Chondrocyte (in vitro differentiated cells): ENCODE results near the gene MRPL58. TPM values are rescaled to one million over a fixed set of nuclear protein-coding genes. Genes with fewer than 3 reads are reported as not detected.

Experiments used
- DNase-seq: peaks from one replicate; pipeline ENCODE4 v3.0.0; 2021; ENCODE audit warnings: mixed read lengths, low spot score
- H3K27ac Mint-ChIP-seq: one replicate; pipeline ENCODE4 v1.8.0; 2021; ENCODE audit warnings: mild to moderate bottlenecking, moderate library complexity, mixed read lengths; ENCODE audit not compliant: unreplicated experiment
- H3K27me3 Mint-ChIP-seq: 2 replicates; pipeline ENCODE4 v1.8.0; 2021; ENCODE audit warnings: low read depth, mixed read lengths
- H3K36me3 Mint-ChIP-seq: 2 replicates; pipeline ENCODE4 v1.8.0; 2021; ENCODE audit warnings: low read depth, mixed read lengths
- H3K4me1 Mint-ChIP-seq: 2 replicates; pipeline ENCODE4 v1.8.0; 2021; ENCODE audit warnings: low read depth, mild to moderate bottlenecking, mixed read lengths
- H3K4me3 Mint-ChIP-seq: one replicate; pipeline ENCODE4 v1.8.0; 2021; ENCODE audit warnings: mild to moderate bottlenecking, moderate library complexity, mixed read lengths; ENCODE audit not compliant: unreplicated experiment
- H3K9me3 Mint-ChIP-seq: 2 replicates; pipeline ENCODE4 v1.8.0; 2021; ENCODE audit warnings: low read depth, mixed read lengths
- total RNA-seq: library from RNA; stranded (reverse); gene quantifications from 3 replicates; pipeline ENCODE4 v1.2.1, GENCODE V29; 2021
- TF ChIP-seq, protein P1 (sequence below): fragments of 200-600 bp; sonication (generic); IDR thresholded peaks from 2 replicates; pipeline ENCODE4 v1.5.0; 2021; ENCODE audit warnings: antibody characterized with exemption, mild to moderate bottlenecking, moderate library complexity

Gene MRPL58
- total RNA-seq, 1 donor from 2014 or later = 18.9 TPM

DNA sequence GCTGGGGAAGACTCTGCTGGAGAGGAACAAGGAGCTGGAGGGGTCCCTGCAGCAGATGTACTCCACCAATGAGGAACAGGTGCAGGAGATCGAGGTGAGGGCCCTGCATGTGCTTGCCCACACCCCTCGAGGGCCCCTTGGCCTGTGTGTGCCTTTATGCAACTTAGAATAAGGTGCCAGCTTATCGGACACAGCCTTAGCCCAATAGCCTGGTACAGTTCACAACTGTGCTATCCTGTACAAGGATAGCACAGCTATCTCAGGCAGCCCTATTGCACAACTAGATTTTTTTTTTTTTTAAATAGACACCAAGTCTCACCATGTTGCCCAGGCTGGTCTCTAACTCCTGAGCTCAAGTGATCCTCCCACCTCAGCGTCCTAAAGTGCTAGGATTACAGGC is 12.9 kb upstream of the MRPL58 start:
- no peaks in the 10 kb centered on the region for H3K27me3 Mint-ChIP-seq
- TF ChIP-seq, protein P1, sequence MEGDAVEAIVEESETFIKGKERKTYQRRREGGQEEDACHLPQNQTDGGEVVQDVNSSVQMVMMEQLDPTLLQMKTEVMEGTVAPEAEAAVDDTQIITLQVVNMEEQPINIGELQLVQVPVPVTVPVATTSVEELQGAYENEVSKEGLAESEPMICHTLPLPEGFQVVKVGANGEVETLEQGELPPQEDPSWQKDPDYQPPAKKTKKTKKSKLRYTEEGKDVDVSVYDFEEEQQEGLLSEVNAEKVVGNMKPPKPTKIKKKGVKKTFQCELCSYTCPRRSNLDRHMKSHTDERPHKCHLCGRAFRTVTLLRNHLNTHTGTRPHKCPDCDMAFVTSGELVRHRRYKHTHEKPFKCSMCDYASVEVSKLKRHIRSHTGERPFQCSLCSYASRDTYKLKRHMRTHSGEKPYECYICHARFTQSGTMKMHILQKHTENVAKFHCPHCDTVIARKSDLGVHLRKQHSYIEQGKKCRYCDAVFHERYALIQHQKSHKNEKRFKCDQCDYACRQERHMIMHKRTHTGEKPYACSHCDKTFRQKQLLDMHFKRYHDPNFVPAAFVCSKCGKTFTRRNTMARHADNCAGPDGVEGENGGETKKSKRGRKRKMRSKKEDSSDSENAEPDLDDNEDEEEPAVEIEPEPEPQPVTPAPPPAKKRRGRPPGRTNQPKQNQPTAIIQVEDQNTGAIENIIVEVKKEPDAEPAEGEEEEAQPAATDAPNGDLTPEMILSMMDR = no peak
- H3K9me3 Mint-ChIP-seq = no peaks in the 10 kb centered on the region
- no peak for DNase-seq
- H3K4me1 Mint-ChIP-seq = no peaks in the 10 kb centered on the region
- no peak overlapping the region for H3K4me3 Mint-ChIP-seq
- peaks cover 12% of the 10 kb centered on the region for H3K36me3 Mint-ChIP-seq
- no peak overlapping the region for H3K27ac Mint-ChIP-seq

DNA sequence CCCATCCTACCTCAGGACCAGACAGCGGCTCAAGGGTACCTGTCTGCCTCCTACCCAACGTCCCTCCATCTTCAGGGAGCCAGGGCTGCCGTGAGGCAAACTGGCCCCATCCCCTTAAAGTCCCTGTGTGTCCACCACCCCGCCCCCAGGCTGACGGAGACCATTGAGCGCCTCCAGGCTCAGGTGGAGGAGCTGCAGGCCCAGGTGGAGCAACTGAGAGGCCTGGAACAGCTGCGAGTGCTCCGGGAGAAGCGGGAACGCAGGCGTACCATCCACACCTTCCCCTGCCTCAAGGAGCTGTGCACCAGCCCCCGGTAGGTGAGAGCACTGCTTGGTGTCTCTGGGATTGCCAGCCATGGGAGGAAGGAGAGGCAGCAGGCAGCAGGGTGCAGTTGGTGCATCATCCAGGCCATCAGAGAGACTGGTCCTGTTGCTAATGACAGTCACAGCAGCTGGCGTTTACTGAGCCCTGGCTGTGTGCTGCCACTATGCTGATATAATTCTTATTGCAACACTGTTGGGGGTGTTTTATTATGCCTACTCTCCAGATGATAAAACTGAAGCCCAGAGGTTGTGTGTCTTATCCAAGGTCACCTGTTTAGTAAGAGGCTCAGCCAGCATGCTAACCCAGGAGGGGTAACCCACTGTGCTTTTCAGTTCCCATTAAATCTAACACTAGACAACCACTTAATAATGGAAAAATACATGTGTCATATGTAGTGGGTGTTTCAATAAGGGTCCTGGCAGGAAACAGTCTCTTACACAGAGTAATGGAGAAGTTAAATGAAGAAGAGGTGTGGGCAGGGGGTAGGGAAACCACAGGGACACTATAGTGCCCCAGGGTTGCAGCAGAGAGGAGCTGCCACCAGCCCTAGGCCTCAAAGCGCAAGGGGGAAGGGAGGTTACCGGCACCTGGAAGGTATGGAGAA is 10.3 kb upstream of the MRPL58 start:
- Mint-ChIP-seq H3K27ac (no peak overlapping the region), H3K9me3 (no peaks in the 10 kb centered on the region), H3K4me3 (no peak overlapping the region), H3K27me3 (no peaks in the 10 kb centered on the region), H3K4me1 (no peaks in the 10 kb centered on the region), H3K36me3 (peaks cover 14% of the 10 kb centered on the region)
- no peak for DNase-seq
- TF ChIP-seq, protein P1 = no peak

DNA sequence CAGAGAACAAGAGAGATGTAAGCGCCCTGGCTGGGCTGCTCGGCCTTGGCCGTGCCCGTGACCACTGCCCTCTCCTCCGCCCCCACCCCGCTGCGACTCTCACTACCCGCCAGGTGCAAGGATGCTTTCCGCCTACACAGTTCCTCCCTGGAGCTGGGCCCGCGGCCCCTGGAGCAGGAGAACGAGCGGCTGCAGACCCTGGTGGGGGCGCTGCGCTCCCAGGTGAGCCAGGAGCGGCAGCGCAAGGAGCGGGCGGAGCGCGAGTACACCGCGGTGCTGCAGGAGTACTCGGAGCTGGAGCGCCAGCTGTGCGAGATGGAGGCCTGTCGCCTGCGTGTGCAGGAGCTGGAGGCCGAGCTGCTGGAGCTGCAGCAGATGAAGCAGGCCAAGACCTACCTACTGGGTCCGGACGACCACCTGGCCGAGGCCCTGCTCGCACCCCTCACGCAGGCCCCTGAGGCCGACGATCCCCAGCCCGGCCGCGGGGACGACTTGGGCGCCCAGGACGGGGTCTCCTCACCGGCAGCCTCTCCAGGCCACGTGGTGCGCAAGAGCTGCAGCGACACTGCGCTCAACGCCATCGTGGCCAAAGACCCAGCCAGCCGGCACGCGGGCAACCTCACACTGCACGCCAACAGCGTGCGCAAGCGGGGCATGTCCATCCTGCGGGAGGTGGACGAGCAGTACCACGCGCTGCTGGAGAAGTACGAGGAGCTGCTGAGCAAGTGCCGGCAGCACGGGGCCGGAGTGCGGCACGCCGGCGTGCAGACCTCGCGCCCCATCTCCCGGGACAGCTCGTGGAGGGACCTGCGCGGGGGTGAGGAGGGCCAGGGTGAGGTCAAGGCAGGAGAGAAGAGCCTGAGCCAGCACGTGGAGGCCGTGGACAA is 9.2 kb upstream of the MRPL58 start:
- Mint-ChIP-seq H3K27me3 (no peaks in the 10 kb centered on the region), H3K36me3 (peaks cover 14% of the 10 kb centered on the region), H3K9me3 (no peaks in the 10 kb centered on the region), H3K4me3 (no peak overlapping the region), H3K27ac (no peak overlapping the region), H3K4me1 (no peaks in the 10 kb centered on the region)
- TF ChIP-seq, protein P1 = no peak
- DNase-seq = peak; percentile 92

DNA sequence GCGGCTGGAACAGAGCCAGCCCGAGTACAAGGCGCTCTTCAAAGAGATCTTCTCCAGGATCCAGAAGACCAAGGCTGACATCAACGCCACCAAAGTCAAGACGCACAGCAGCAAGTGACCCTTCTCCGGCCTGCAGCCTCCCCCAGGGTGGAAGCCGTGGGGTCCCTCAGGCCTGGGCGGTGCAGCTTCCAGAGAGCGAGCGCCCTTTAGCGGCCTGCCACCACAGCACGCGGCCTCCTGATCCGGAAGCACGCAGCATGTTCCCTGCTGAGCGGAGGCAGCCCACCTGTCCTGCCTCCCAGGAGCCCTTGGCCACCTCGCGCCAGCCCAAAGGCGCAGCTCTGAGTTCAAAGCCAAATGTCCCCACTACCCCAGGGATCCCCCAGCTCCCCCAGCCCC is 8.5 kb upstream of the MRPL58 start:
- DNase-seq = no peak
- Mint-ChIP-seq H3K36me3 (peaks cover 14% of the 10 kb centered on the region), H3K27me3 (no peaks in the 10 kb centered on the region), H3K4me1 (no peaks in the 10 kb centered on the region), H3K27ac (no peak overlapping the region), H3K4me3 (no peak overlapping the region), H3K9me3 (no peaks in the 10 kb centered on the region)
- TF ChIP-seq, protein P1 = no peak

DNA sequence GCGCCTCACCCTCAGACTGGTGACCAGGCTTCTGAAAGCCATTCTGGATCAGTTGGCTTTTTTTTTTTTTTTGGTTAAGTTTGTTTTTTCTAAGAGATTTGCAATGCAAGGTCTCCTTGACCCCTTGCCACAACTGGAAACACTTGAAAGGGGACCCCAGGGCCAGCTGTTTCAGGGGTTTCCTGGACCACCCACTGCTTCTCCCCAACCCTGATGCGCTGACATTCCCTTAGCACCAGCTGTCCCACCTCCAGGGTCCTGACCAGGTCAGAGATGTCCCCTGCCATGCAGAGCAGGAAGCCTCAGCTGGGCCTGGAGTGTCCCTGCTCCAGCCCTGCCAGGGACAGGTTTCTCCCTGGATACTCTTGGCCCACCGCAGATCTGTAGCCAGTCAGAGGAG is 8.1 kb upstream of the MRPL58 start:
- H3K4me1 Mint-ChIP-seq = no peaks in the 10 kb centered on the region
- no peak overlapping the region for H3K27ac Mint-ChIP-seq
- no peak for DNase-seq

More for the DNA sequence above, 8.1 kb upstream of the MRPL58 start:
- Mint-ChIP-seq H3K4me3 (no peak overlapping the region), H3K36me3 (peaks cover 14% of the 10 kb centered on the region), H3K27me3 (no peaks in the 10 kb centered on the region), H3K9me3 (no peaks in the 10 kb centered on the region)
- TF ChIP-seq, protein P1 = no peak
